Left forelimb (tissue), 1 donor: ENCODE results near the gene TMEM186.
"Not testable (repeated sequence)": the region's sequence is repeated elsewhere in the genome, so short reads cannot be mapped to it uniquely, and the experiment has no call there.

Experiments used
- DNase-seq: peaks from one replicate; pipeline ENCODE4 v3.0.0-alpha.2; 2018; ENCODE audit warnings: low spot score

Gene TMEM186, protein sequence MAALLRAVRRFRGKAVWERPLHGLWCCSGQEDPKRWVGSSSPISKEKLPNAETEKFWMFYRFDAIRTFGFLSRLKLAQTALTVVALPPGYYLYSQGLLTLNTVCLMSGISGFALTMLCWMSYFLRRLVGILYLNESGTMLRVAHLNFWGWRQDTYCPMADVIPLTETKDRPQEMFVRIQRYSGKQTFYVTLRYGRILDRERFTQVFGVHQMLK

DNA sequence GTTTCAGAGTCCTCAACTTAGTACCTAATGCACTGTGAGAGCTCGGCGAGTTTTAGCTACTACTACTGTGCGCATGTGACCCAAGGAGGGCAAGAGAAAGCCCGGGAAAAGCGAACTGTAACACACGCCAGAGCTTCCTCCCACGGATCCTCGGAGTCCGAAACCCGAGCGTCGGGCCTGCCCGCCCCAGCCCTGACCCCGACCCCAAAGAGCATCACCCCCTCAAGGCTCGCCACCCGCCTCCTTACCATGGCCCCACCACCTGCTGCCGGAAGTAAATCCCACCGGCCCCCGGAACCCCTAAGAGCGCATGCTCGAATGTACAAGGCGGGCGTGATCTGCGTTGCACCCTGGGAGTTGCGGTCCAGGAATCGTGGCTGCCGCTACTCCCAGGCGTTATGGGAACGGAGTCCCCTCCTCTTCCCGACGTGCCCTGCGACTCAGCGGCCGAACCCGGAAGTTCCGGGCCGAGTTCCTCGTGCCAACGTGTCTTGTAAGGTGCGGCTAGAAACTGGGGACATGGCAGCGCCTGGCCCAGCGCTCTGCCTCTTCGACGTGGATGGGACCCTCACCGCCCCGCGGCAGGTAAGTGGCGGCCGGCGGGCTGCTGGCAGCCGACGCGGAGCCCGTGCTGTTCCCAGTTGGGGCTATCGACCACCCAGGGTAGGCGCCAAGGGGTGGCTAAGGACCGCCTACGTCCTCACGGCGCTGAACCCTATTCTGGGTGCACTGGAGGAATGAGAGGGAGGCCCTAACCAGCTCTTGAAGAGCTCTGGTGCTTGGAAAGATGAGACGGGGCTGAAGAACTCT lies at the start of gene TMEM186, which contains the start of gene PMM2:
Gene TMEM186, minus strand, starts transcription at position 276 of the 810 bp plus-strand sequence. Its CDS starts 25 bp downstream, at position 251.
Gene PMM2, plus strand, starts transcription at position 476 of the 810 bp plus-strand sequence. Its CDS starts 44 bp downstream, at position 520.
- DNase-seq, result peak; percentile 95

DNA sequence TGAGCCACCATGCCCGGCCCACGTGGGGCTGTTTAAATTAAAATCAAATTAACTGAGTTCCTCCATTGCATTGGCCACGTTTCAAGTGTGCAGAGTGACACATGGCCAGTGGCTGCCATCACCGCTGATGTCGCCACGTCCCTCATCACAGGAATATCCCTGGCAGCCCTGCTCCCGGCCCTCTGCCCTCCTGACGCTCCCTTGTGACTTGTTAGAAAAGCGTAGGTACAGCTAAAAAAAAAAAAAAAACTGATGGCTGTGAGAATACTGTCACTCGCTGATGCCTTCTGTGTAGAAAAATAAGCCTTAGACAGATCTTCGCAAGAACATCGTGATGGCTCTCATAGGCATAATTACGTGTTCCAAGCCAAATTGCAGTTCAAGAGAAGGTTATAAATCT lies 49.7 kb upstream of the TMEM186 start:
- no peak for DNase-seq

DNA sequence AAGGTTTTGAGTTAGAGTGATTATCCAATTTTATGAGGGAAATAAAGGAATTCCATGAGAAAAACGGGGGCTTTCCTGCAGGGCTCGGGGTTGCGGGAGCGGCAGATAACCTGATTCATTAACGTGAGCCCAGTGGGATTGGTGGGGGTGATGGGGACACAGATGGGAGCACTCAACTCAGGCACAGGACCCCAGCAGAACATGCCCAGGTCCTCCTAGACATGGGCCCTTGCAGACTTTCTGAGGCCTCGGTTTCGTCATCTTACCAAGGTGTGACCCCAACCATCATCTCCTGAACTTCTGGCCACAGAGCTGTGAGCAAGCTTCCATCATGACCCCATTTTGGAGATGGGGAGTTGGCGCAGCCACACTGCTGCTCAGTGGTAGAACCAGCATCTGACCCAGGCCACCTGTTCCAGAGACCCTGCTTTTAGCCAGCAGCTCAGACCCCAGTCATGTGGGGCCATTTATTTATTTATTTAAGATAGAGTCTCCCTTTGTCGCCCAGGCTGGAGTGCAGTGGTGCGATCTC lies 49.0 kb upstream of the TMEM186 start:
- no peak for DNase-seq

DNA sequence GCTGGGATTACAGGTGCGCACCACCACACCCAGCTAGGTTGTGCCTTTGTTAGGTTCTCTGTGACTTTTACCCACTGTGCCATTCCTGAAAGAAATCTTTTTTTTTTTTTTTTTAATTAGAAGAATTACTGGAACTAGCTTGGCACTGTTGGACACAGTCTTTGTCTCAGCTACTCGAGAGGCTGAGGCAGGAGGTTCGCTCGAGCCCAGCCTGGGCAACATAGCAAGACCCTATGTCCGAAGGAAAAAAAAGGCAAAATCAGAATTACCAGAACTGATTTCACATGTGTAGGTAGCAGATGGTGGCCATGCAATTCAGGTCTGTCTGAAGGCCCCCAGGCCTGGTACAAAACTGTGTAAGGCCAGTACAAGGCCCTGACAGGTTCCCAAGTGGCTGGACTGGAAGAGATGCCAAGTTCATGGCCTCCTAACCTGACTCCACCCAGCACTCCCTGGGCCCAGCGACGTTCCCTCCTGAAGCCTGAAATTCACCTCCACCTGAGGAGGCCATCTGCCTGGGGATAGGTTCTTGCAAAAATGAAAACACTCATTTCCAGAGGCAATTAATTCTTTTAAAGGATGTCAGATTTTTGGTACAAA lies 48.4 kb upstream of the TMEM186 start:
- DNase-seq, result peak; percentile 60

DNA sequence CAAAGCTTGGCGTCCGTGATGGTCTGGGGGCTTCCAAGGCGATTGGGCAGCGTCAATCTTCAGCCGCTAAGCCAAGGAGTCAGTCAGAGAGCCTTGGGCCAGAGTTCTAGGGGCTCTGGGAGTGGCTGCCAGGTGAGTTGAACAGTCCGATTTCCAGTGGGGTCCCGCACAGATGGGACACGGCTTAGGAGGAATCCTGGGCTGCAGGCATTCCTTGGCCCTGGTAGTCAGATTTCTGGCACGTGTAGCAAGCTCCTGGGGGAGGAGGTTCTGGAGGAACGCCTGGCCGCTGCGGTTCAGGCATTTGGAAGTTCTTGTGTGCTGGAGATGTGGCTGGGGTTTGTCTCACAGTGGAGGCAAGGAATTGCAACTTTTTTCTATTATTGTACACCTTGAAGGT lies 45.9 kb upstream of the TMEM186 start:
- DNase-seq, result not testable (repeated sequence)

DNA sequence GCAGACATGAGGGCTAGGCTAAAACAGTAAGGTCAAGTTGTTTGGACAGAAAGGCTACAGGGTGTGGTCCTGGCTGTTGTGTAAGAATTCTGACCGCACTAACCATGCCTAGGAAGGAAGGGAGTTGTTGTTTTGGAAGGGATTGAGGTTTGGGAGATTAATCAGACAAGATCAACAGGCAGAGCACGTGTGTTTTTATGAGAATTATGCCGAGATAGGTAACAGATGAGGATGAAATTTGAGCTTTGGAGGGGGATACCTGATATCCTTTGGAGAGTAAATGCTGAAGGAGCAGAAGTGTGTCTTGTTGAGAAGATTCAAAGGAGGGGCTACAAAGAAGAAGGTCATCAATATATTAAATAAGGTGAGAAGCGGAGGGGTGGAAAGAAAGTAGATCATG lies 44.6 kb upstream of the TMEM186 start:
- DNase-seq, result not testable (repeated sequence)

DNA sequence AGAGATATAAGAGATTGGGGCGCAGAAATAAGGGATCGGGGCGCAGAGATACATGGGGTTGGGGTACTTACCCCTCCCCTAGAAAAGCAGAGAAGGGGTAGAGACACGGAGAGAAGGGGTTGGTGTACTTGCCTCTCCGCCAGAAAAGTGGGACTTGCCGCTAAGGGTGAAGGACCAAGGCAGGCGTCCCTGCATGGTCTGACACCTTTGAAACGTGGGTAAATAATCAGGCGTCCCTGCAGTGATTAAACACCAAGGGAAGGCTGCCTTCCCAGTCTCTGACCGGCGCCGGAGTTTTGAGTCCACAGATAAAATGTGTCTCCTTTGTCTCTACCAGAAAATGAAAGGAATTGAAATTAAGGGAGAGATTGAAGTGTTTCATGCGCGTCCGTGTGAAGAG lies 40.2 kb upstream of the TMEM186 start:
- DNase-seq, result not testable (repeated sequence)

DNA sequence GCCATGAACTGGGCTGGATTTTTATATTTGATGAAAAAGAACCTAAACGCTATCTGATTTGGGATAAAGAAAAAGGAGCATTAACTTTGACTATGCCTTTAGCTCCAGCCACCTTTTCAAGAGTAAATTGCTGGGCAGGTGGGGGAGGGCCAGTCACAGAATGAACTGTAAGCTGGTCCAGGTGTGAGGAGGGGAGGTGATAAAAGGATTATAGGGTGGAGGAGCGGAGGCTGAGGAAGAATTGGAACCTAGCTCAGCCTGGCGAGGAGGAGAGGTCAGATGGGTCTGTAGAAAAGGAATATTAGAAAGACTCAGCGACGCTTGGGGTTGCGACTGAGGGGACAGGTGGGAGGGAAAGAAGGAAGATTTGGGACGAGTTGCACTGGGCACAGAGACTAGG lies 39.4 kb upstream of the TMEM186 start:
- DNase-seq, result not testable (repeated sequence)

DNA sequence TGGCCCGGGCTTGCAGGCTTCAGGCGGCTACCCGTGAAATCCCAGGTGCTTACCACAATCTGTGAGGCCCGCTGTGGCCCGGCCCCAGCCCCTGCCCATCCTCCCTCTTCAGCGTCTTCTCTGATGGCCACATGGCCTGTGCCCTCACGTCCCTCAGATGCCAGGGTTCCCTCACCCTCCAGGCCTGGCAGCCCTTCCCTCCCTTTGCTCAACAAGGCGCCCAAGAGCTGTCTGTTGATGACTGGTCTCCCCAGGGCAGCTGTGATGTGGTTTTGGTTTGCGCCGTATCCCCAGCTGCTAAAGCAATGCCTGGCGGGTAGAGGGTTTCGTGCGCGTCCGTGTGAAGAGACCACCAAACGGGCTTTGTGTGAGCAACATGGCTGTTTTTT lies 35.3 kb upstream of the TMEM186 start:
- no peak for DNase-seq

DNA sequence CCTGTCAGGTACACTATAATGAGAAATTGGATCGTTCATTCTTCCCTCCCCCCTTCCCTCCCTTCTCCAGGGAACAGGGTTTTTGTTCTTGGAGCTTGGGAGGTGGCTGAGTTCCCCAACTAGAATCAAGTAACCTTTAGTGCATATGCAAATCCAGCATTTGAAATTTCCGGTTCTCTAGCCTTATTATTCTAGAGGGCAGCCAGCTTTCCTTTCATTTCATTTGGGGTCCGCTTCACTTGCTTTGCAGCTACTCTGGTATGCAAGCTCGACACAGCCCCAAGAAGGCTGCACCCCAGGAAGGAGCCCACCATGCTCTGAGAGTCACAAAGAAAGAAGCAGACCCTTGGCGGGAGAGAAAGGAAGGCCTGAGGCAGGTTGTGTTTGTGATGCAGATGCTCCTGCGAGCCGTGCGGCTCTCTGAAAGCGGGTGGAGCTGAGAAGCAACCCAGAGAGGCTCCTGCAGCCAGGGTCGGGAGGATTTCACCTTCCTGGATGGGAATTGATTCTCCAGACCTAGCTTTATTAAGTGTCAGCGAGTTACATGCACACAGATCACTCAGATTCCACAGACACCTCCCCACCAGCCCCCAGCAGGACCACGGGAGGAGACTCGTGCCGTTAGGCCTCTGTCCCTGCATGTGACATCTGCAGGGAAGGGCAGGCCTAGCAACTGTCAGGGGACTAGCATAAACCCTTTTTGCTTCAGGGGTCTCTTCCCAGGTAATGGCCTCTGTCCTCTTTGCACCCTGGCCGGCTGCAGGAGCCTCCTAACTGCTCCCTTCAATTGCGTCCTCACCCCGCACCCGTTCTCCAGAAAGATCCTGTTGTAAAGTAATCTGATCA lies 34.7 kb upstream of the TMEM186 start:
- DNase-seq, result no peak

DNA sequence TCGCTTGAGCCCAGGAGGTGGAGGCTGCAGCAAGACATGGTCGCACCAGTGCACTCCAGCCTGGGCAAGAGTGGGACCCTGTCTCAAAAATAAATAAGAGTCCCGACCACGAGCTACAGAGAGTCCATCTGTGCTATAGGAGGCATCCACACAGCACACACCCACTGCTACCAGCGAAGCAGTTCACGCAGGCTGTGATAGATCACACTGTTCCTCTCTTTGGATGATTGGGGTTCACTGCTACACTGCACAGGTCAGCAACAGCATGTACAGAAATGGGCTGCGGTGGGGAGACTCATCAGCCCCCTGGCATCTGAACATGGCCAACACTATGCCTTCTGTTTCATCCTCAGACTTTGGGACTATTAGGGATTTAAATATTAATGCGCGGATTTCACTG lies 34.0 kb upstream of the TMEM186 start:
- no peak for DNase-seq

DNA sequence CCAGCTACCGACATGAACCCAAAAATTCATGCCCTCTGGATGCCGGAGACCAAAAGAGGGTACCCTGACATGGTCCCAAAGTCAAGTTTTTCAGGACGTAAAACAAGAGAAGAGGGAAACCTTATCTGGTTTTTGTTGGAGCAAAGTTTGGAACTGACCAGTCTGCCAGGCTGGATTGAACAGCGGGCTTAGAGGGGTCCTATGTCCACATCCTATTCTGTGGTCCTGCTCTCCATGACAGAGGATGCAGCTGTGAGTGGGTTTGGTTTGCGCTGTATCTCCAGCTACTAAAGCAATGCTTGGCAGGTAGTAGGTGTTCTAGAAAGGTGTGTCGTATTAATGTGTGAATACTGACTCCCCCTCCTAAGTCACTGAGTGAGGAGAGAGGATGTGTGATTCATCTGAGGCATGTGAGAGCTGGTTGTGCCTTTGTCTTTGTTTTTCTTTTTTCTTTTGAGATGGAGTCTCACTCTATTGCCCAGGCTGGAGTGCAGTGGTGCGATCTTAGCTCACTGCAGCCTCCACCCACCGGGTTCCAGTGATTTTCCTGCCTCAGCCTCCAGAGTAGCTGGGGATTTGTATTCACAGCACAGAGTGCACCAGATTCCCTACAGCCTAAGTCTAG lies 31.2 kb upstream of the TMEM186 start:
- DNase-seq, result no peak

DNA sequence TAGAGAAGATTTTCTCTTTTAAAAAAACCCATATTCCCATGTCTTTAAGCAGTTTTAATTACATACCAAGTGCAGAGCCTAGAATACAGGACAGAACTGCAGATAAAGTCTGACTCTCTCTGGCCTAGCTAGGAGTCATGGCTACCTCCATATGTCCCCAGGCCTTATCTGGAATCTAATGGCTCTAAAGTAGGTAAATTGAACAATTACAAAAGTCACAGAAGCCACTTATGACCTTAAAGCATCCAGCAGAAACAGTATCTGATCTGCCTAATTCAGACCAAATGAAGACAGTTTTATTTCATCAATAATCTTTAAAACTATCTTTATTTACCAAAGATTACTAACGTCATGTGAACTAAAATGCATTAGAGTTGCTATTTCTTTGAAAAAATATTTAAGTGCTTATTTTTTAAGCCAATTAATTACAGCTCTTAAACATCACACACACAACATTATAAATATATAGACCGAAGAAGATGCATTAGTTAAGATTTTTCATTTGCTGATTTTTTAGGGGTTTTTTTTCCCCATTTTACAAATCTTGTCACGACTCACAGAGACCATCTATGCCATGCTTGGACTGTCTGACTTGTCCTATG lies 28.9 kb upstream of the TMEM186 start:
- DNase-seq, result no peak

DNA sequence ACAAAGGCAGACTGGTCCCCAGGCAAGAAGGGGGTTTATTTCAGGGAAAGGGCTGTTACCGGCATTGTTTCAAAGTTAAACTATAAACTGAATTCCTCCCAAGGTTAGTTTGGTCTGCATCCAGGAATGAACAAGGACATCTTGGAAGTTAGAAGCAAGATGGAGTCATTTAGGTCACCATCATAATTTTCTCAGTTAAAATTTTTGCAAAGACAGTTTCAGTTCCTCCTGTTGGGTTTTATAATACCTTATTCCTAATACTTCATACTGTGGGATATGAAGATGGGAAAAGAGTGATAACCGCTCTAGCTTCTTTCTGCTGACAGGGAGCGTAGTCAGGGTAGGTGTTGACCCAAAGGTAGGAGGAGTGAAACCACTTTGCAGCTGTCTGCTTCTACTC lies 25.0 kb upstream of the TMEM186 start:
- DNase-seq, result no peak

DNA sequence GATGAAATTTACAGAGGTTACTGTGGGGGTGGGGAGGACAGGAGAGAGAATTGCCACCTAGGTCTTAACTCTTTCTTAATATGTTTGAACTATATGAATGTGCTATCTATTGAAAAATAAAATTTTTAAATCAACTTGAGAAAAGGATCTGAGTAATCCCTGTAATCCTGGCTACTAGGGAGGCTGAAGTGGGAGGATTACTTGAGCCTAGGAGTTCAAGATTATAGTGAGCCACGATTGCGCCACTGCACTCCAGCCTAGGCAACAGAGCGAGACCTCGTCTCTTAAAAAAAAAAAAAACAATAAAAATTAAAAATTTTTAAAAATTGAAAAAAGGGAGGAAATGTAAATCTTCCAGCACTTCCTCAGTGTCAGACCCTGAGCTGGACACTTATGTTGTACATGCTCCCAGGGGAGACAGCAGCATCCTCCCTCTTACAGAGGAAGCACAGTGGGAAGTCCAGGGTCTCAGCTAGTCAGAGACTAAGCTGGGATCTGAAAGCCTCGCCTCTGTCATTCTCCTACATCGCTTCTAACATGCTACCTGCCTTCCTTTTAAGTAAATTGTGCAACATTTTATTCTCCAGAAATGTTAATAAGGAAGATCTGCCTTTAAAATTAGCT lies 22.1 kb upstream of the TMEM186 start:
- DNase-seq, result no peak

DNA sequence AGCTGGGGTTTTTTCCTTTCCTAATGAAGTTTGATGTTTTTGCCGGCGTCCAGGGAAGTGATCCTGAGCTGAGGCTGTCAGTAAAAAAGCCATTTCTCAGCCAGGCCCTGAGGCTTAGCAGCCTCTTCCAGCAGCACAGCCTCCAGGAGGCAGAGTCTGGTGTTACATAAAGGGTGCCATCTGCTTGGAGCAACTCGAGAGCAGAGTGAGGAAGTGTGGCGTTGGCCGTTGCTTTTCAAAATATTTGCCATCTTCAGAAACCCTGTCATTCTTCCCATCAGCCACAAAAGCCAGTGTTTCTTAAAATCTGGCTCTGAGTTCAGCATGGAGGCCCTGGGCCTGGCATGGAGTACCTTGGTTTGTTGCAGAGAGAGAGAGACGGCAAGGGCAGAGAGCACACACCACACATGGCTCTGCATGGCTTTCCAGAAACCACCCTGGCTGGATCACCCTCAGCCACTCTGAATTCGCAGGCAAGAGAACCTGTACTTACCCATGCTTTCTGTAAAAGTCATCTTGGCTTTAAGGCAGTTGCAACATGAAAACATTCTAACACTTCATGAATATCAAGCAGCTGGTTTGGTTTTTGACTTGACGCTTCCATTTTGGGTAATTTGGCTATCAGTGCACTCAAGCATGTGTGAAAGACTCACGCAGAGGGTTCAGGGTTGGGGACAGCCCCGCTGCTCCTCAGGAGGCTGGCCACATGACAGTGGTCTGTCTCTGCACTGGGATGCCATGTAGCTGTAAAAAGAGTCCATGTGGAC lies 21.2 kb upstream of the TMEM186 start:
- DNase-seq, result no peak

DNA sequence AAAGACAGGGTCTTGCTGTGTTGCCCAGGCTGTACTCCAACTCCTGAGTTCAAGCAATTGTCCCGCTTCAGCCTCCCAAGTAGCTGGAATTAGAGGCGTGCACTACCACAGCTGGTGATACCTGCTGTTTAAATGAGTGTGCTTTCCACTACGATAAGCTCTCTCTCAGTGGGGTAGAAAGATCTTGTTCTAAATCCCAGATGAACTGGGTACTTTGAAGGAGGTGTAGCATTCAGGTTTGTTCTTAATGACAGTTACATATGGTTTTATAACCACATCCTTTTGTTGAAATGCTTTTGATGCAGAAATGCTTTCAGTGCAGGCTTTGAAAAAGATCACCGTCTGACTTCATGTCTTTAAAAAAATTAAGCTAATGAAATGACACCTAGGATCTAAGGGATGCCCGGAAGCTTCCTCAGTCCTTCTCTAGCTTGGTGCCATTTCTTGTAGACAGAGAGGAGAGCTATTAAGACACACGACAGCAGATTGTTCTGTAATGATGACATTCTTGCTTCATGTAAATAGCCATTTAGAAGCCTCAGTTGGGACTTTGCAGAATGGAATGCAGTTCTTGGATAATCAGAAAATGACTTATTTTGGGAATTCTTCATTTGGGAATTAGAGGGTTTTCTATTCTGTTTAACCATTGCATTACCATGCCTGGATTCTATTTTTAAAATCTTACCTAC lies 19.7 kb upstream of the TMEM186 start:
- DNase-seq, result no peak

DNA sequence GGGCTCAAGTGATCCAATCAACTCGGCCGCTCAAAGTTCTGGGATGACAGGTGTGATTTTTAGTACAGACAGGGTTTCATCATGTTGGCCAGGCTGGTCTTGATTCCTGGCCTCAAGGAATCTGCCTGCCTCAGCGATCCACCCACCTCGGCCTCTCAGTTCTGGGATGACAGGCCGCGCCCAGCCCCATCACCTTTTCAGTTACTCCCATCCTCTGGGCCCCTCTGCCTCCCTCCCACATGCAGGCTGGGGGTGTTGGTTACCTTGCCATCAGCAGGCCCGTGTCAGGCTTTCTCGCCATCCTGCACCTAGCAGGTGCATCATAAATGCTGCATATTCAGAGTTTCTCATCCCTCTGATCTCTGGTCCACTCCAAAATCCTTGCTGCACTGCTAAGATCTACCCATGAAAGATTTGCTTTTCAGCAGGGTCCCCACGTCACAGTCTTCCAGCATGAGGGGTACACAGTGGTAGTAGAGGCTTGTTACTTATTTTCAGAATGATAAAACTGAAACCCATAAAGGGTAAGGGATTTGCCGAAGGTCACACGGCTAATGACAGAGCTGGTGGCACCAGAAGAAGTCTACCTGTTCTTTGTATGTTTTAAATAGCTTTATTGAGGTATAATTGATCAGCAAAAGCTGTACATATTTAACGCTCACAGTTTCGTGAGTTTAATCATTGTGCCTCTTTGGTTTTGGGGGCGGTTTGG lies 16.8 kb upstream of the TMEM186 start:
- DNase-seq, result no peak
